Left colon (tissue), 2 donors: Measurements from ENCODE around the gene SLAMF8. TPM values are rescaled to one million over a fixed set of nuclear protein-coding genes. Genes with fewer than 3 reads are reported as not detected.

ENCODE experiments used
- ATAC-seq: fragments of 200-7000 bp; cut with Tn5 transposase; one replicate; pipeline ENCODE4 v1.9.1; 2020; ENCODE audit warnings: mild to moderate bottlenecking, moderate library complexity
- DNase-seq, 2 donors: peaks; one replicate each; pipeline ENCODE4 v3.0.0-alpha.2; 2020
- intact Hi-C, 2 donors: fragments of 100-400 bp; cut with DNase I in 1 of 2; cut with micrococcal nuclease in 1 of 2; formaldehyde crosslinking; loops; one replicate each; pipeline versions ENCODE4 v1.11.2 to v1.14.0; 2022; cut with DNase I, micrococcal nuclease
- total RNA-seq, 2 donors: library from RNA; stranded (reverse); fragmentation: NEBNext Ultra II Directional; extraction: Animal tissue kit (Norgen Biotek cat#: 25700); gene quantifications; one replicate each; pipeline ENCODE4 v1.2.1, GENCODE V29; 2021
- donor health status: DM: no; HTN: no; CAD: no.
- donor health status: DM: yes; HTN: yes; CAD: no.

The SLAMF8 gene
- total RNA-seq, 2 donors from 2014 or later = 1.2 to 4.7 TPM

DNA sequence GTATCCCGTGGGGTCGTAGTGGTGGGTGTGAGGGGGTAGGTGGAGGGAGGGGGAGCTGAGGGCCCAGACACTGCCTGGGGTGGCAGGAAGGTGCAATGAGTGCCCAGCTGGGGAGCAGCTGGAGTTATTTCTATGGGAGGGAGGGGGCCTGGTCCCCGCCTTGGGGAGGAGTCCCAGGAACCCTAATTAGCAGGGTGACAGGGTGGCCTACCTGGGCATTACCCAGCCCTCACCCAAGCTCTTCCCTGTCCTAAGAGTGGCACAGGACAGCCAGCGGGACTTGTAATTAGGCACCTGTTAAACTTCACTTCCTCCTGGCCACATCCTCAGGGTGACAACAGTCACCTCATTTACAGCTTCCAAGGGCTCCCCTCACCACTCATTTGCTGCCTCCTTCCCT, 35.9 kb downstream of the SLAMF8 start, which contains the start of gene VSIG8:
Gene VSIG8 (minus strand): TSS at position 101 of the 400 bp plus-strand sequence. CDS start 136 bp downstream, outside the sequence.
- no peak for ATAC-seq
- DNase-seq = no peak
- intact Hi-C loops = no loop called here

DNA sequence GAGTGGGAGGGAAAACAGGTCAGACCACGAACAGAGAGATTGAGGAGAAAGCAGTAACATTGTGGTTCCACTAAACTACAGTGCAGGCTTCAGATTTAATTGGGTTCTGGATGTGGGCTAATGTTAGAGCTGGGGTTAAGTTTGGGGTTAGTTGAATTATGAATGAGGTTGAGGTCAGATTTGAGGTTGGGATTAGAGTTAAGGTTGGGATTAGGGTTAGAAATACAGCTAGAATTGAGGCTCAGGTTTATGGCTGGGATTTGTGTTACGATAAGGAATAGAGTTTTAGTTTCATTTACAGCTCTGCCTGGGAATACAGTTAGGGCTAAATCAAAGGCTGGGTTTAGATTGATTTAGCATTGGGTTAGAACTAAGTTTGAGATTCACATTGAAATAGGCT, 37.6 kb downstream of the SLAMF8 start:
- ATAC-seq = no peak
- intact Hi-C loops = no loop called here
- no peak for DNase-seq

DNA sequence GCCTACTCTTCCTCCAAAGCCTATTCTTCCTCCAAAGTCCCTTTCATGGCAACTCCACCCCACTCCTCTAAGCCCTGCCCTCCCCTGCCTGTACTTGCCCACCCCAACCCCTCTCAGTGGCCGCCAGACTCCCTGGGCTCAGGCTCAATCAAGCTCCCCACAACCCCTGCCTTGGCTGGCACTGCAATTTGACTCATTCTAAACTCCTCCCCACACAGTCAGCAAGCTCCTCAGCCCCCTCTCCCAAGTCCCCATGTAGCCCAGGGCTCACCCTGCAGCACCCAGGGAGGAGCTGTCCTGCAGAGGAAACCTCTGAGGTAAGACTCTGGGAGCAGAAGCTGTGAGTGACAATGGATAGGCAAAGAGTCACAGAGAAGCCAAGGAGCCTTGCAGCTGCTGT, 39.4 kb downstream of the SLAMF8 start:
- intact Hi-C loops = no loop called here
- ATAC-seq = no peak
- DNase-seq = no peak

DNA sequence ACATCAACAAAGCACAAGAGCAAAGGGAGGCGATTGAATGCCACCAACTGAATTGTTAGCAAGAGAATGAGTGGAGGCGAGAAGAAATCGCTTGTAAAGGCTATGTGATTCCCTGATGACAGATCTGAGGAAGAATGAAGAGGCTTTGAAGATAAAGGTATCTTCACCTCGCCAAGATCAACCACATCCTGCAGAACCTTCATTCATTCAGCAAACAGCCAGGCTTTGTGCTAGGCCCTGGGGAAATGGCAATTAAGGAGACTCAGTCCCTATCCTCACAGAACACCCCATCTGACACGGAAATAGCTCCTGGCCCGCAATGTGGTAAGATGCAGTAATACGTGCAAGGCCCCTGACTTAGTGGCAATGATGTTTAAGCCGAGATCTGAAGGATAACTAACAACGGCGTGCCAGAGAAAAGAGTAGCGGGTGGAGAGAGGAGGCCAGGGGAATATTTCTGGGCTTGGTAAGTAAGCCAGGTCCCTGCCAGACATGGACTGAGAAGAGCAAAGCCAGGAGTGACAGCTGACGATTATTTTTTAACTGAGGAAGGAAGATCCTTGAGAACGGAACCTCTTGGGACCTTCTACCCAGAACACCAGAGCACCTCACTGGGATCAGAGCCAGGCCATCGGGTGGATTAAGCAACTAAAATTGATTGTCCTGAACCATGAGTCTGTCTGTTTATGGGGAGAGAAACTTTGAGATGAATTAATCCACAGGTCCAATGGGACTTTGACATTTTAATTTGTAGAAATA, 40.4 kb downstream of the SLAMF8 start:
- intact Hi-C loops = no loop called here
- ATAC-seq (peak; percentile 26), DNase-seq (no peak)

DNA sequence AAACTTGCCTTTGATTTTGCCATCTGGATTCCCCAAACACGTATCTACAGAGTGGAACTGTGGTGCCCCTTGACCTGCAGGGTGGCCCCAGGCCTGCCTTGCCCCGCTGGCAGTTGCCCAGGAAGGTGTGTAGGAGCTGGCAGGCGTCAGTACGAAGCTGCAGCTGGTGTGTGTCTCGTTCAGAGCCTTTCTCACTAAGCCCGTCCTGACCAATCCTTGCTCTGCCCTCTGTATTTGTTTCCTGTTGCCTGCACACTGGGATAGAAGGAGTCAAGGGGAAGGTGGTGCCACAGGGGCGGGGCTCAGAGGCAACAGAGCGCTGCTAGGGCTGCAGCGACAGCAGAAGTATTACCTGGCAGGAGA, 41.0 kb downstream of the SLAMF8 start:
- ATAC-seq = peak; percentile 98
- DNase-seq = peak; percentile 85 to 92
- intact Hi-C loops = no loop called here

DNA sequence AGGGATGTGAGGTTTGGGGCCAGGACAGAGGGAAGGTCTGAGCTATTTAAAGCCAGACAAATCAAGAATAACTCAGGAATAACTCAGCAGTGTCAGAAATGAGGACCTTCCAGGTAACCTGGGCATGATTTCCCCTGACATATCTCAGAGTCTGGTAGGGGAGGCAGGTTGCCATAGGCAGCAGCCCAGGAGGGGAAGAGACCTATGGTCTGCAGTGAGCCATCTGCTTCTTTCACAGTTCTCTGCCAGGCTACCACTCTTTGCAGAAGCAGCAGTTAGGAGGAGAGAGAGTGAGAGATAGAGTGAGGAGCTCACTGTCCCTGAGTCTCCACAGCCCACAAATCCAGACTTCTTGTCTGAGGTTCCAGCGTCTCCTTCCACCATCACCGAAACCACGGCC, 42.1 kb downstream of the SLAMF8 start:
- intact Hi-C loops = no loop called here
- no peak for DNase-seq
- no peak for ATAC-seq

DNA sequence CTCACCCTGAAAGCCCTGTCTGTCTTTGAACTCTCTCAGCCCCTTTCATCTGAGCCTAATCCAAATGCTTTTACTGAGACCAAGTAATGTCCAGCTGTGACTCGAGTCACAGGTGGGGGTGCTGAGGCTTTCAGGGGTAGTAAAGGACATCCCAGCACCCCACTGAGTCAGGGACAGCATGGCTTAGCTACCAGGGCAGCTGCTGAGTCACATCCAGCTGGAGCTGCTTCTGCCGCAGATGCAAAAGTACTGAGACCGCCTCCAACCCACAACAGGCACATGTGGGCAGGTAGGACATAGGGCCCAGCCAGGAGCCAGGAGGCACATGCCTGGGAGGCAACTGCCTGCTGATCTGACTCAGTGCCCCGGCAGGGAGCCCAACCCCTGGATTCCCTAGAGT, 42.5 kb downstream of the SLAMF8 start:
- DNase-seq = peak in 1 of 2 donors; percentile 52
- intact Hi-C loops = no loop called here
- ATAC-seq = no peak

DNA sequence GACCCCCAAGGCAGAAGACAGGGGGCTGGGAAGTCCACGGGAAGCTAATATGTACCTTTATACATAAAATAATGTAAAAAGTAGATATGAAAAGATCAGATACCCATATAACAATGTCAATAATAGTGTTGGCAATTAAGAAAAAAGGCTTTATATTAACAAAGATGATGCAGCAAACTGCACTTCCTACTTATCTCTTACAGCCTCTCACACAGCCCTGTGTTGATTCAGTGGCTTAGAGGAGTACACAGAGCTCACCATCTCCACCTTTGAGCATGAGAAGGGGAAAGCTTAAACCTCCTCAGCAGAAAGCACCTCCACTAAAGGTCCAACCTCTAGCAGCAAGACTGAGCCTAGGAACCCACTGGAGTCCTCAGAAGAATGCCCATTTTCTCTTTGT, 42.9 kb downstream of the SLAMF8 start:
- intact Hi-C loops = no loop called here
- ATAC-seq = no peak
- DNase-seq = no peak

DNA sequence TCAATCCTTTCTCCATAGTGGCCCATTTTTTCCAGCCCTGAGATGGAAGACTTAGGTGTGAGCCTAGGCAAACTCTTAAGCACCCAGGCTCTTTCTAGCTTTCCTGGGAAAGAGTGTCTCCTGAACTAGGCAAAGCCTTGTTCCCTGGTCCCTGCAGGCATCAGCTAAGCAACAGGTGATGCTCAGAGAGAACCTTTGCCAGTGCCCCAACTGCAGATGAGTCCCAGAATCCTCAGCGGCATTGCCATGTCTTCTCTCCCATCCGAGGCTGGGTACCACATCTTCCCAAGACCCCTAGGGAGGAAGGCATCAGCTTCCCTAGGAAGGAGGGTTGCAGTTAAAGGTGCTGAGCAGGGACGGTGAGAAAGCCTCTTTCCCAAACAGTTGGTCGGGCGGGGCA, 44.0 kb downstream of the SLAMF8 start:
- DNase-seq = no peak
- ATAC-seq = no peak
- intact Hi-C loops = no loop called here

DNA sequence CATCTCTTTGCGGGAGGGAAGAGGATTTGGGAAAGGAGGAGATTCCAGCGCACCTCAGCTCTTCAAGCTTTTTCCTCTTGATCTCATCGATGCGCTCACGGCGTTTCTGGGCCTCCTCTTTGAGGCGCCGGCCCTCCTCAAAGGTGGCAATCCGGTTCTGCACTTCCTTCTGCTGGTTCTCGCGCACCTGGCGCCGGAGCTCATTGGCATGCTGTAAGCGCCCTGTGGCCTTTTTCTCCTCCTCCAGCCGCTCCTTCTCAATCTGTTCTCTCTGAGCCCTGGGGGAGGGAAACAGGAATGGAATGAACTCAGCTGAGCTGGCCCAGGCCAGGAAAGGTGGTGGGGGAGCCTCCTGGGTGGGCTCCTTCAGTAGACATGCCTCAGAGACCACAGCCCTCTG, 46.2 kb downstream of the SLAMF8 start:
- DNase-seq (no peak), ATAC-seq (no peak)
- intact Hi-C loops = no loop called here

DNA sequence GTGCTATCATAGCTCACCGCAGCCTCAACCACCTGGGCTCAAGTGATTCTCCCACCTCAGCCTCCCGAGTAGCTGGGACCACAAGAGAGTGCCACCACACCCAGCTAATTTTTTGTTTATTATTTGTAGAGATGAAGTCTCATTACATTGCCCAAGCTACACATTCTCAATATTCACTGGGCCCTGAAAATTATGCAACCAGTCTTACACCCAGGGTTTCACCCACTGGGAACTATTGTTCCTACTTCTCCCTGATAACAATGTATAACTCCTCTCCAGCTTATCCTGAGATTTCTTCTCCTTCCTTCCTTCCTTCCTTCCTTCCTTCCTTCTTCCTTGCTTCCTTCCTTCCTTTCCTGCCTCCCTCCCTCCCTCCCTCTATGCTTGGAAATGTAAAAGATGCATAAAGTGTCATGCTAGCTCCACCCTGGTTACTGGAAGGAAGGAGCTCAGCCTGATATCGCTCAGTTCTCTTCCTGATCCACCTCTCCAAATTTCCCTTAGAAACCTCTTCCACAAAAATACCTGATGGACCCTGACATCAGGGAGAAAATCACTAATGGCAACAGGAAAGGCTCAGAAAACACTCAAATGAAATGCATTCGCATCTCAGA, 47.0 kb downstream of the SLAMF8 start:
- no peak for ATAC-seq
- no peak for DNase-seq
- intact Hi-C loops = no loop called here

DNA sequence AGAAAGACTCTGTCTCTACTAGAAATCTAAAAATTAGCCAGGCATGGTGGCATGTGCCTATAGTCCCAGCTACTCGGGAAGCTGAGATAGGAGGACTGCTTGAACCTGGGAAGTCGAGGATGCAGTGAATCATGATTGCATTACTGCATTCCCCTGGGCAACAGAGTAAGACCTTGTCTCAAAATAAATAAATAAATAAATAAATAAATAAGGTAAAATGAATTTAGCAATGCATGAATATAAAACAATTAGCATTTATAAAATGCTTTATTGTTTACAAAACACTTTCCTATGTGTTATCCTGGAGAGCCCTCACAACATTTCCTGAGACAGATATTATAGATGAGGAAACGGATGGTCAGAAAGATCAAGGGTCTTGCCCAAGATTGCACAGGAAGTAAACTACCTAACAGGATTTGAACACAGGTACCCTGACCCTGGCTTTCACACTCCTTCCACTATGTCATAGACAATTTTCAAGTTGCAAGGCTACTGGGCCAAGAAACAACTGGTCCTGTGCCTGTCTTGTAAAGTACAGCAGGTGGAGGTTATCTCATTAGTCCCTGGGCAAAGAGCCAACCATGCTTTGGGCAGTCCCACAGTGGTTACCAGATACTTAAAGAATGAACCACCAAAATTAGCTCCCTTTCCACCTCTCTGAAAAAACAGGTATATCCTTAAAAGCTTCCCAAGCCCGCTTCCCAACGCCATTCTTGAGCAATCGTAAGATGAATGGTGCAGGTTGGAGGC, 51.2 kb downstream of the SLAMF8 start:
- intact Hi-C loops = no loop called here
- ATAC-seq = no peak
- DNase-seq = no peak

DNA sequence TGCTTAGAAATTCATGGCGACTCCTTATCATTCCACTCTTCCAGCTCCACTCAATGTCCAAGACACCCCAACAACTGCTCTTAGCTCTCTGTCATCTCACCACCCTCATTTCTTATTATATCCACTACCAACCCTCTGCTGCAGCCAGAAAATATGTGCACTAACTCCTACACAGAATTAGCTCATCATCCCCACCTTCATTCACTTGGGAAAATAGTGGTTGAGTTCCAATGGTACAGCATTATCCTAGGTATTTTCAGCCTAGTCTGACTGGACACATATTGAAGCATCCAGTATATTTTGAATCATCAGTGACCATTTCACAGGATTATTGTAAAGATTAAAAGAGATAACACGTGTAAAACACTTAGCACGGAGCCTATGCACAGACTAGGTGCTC, 52.5 kb downstream of the SLAMF8 start:
- intact Hi-C loops = no loop called here

DNA sequence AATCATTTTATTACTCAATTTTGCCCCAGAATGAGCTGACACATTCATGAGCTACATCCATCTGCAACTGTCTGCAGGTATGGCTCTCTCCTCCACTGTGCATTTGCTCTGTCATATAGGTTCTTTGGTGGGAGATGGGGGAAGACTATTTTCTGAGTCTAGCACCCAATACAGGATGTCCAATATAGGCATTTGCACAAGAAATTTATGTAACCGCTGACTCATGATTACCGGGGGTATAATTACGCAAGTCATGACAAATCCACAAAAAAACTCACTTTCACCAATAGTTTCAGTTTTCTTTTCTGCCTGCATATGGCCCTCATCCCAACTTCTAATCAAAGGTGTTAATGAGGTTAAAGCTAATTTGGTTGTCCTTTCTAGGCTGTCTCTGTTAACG, 53.3 kb downstream of the SLAMF8 start:
- no peak for DNase-seq
- no peak for ATAC-seq
- intact Hi-C loops = no loop called here

More for the DNA sequence above, 52.5 kb downstream of the SLAMF8 start:
- ATAC-seq = no peak
- no peak for DNase-seq

DNA sequence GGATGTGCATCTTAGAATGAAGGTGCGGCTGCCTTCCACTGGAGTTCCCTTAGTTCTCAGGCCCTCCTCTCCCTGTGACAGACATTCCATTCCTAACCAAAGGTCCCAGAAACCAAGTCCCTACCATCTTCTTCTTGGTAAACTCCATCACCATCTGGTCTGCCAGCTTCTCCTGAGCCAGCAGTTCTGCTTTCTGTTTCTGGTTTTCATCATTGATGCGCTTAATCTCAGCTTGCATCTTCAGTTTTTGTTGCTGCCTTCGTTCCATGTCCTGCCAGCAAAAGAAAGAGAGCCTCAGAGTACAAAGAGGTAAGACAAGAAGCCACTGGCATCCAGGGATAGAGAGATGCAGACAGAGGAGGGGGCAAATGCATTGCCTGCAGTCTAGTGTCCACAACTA, 53.8 kb downstream of the SLAMF8 start:
- DNase-seq = no peak
- ATAC-seq = no peak
- intact Hi-C loops = no loop called here

DNA sequence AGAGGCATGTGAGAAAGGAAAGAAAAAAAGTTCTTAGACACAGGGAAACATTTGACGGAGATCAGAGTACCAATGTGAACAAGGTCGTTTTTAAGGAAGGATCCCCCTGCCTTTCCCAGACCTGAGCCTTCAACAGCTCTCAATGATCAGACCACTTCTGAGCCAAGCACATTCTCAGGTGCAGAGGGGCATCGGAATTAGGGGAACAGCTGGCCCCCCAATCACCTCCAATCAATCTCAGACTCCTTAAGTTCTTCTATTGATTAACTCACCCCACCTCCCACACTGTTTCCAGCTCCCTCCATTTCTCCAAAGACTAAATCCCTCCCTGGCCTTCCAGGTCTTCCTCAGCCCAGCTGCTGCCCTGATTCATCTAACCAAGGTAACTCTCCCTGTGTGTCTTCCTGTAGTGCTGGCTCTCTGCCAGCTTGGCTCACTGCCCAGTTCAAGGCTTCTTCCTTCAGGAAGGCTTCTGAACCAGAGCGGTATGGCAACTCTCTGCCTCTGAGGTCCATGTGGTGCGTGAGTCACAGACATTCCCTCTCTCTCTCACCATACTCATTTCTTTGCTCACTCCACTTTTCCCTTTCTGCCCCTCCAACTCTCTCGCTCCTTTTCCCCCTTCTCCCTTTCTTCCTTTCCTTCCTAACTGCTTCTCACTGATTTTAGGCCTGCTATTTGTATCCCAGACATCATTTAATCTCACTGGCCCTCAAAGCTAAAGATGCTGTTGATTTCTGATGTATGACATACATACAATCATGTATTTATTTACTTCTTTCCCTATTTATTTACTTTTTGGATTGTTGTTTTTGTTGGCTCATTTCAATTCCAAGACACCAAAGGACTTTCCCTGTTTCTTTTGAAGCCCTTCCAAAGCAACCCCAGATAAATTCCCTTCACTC, 55.2 kb downstream of the SLAMF8 start:
- peak; percentile 97 to 98 for DNase-seq
- intact Hi-C loops = no loop called here
- peak; percentile 97 for ATAC-seq

DNA sequence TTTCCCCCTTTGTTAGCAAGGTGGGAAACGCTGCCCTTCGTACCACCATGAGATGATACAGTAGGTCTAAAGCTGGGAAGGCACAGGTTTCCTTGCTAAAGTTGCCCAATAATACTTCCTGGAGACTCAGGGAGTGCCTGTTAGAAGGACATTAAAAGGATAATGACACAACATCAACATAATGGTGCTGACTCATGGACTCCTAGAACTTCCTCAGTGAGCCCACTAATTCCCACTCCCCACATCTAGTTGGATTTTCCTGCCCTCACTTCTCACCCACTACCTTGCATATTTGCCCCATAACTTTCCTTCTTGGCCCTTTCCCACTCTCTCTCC, 55.8 kb downstream of the SLAMF8 start:
- intact Hi-C loops = no loop called here

DNA sequence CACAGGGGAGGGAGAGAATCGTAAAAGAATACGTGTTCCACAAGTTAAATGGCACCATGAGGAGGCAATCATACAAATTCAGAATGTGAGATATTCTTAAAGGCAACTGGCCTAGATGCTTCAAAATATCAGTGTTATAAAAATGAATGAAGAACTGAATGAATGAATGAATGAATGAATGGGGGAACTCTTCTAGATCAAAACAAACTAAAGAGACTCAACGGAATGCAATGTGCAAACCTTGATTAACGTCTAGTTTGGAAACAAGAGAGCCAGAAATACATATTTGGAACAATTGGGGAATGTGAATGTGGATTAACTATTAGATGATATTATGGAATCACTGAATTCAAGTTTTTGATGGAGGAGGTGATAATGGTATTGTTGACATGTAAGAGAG, 56.5 kb downstream of the SLAMF8 start:
- intact Hi-C loops = no loop called here
- ATAC-seq (no peak), DNase-seq (no peak)

More for the DNA sequence above, 55.8 kb downstream of the SLAMF8 start:
- DNase-seq = no peak
- ATAC-seq = peak; percentile 72

DNA sequence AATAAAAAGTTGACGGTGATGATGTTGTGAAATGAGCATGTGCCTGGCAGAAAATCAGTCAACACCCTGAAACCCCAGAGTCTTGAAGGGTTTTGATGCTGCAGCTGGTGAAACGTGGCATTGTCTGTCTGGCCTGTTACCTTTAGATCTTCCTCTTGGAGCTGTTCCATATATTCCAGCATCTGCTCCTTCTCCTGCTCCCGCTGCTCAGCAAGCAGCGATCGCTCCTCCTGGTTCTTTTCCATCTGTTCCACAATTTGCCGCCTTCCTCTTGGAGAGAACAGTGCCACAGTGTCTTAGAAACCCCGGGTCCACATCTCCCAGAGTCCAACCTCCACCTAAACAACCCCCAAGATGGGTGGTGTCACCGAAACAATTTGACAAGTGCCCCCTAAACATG, 57.6 kb downstream of the SLAMF8 start:
- DNase-seq (no peak), ATAC-seq (no peak)
- intact Hi-C loops = no loop called here
